ENCODE data around the gene CLDN1.
A peak's percentile ranks its signal among the peaks of the same experiment; 100 is the strongest.

Gene CLDN1

GRCh38 chr3:190330936-190331734 lies 8.9 kb upstream of the CLDN1 start:
- no peak for DNase-seq

- no peak for DNase-seq
Measured at GRCh38 chr3:190326930-190327329, 4.7 kb upstream of the CLDN1 start.

- DNase-seq, result no peak
Measured at GRCh38 chr3:190326361-190326760, 4.1 kb upstream of the CLDN1 start.

- no peak for DNase-seq
Measured at GRCh38 chr3:190325923-190326322, 3.7 kb upstream of the CLDN1 start.

GRCh38 chr3:190323246-190323626 lies 990 bp upstream of the CLDN1 start:
- DNase-seq, result no peak

- peak in 1 of 2 donors; percentile 8 for DNase-seq
Measured at GRCh38 chr3:190322604-190323245, 479 bp upstream of the CLDN1 start.

GRCh38 chr3:190320594-190321362 lies 1.5 kb downstream of the CLDN1 start:
- no peak for DNase-seq

GRCh38 chr3:190319660-190320059 lies 2.6 kb downstream of the CLDN1 start:
- DNase-seq, result no peak

GRCh38 chr3:190318666-190319065 lies 3.6 kb downstream of the CLDN1 start:
- no peak for DNase-seq

- no peak for DNase-seq
Measured at GRCh38 chr3:190314741-190315140, 7.5 kb downstream of the CLDN1 start.

- no peak for DNase-seq
Measured at GRCh38 chr3:190309414-190309813, 12.8 kb downstream of the CLDN1 start.

- DNase-seq, result no peak
Measured at GRCh38 chr3:190308154-190308553, 14.1 kb downstream of the CLDN1 start.

GRCh38 chr3:190307164-190307545 lies 15.1 kb downstream of the CLDN1 start:
- no peak for DNase-seq

- DNase-seq, result no peak
Measured at GRCh38 chr3:190306513-190307163, 15.6 kb downstream of the CLDN1 start.

- no peak for DNase-seq
Measured at GRCh38 chr3:190306026-190306425, 16.2 kb downstream of the CLDN1 start.

GRCh38 chr3:190305406-190305805 lies 16.8 kb downstream of the CLDN1 start:
- no peak for DNase-seq

- no peak for DNase-seq
Measured at GRCh38 chr3:190303884-190304283, 18.4 kb downstream of the CLDN1 start.

- DNase-seq, result no peak
Measured at GRCh38 chr3:190302212-190302867, 19.9 kb downstream of the CLDN1 start.

GRCh38 chr3:190301591-190301990 lies 20.7 kb downstream of the CLDN1 start:
- DNase-seq, result no peak

- no peak for DNase-seq
Measured at GRCh38 chr3:190299969-190300368, 22.3 kb downstream of the CLDN1 start.

GRCh38 chr3:190294030-190294429 lies 28.2 kb downstream of the CLDN1 start:
- no peak for DNase-seq

- DNase-seq, result no peak
Measured at GRCh38 chr3:190293621-190294020, 28.6 kb downstream of the CLDN1 start.

Measured in hippocampal formation (tissue), 2 donors.